CD14-positive monocyte (primary cell): ENCODE results near the gene CA7. TPM values are rescaled to one million over a fixed set of nuclear protein-coding genes. Genes with fewer than 3 reads are reported as not detected.

ENCODE experiments used
- DNase-seq, 3 donors: peaks; one replicate each; pipeline ENCODE4 v3.0.0-alpha.2; 2011 to 2022
- H2AFZ ChIP-seq: 2 replicates; pipeline ENCODE4 v1.6.0; 2012; ENCODE audit warnings: mild to moderate bottlenecking, low read depth, low read length, inconsistent platforms; ENCODE audit not compliant: insufficient read depth, poor library complexity, severe bottlenecking
- H3K27ac ChIP-seq, 2 donors: 1 replicate in 1 of 2; 2 replicates in 1 of 2; pipeline ENCODE4 v1.5.1; 2012 to 2013; ENCODE audit warnings: low read length in 2 of 2, control low read depth in 1 of 2, inconsistent platforms in 1 of 2, low read depth in 1 of 2, mild to moderate bottlenecking in 1 of 2
- H3K27me3 ChIP-seq, 2 donors: one replicate each; pipeline versions ENCODE4 v1.6.0 to v1.6.1; 2011 to 2013; ENCODE audit warnings: low read length in 2 of 2; ENCODE audit not compliant: control insufficient read depth in 2 of 2, insufficient read depth in 2 of 2
- H3K36me3 ChIP-seq, 2 donors: replicated peaks in 1 of 2; 1 replicate in 1 of 2; 2 replicates in 1 of 2; pipeline versions ENCODE4 v1.5.1 to v1.6.1; 2012 to 2013; ENCODE audit warnings: low read length in 2 of 2, control low read depth in 1 of 2, inconsistent platforms in 1 of 2, mild to moderate bottlenecking in 1 of 2; ENCODE audit not compliant: insufficient read depth in 2 of 2, control insufficient read depth in 1 of 2
- H3K4me1 ChIP-seq, 2 donors: 1 replicate in 1 of 2; 2 replicates in 1 of 2; pipeline versions ENCODE4 v1.5.1 to v1.6.1; 2012 to 2013; ENCODE audit warnings: low read length in 2 of 2, control low read depth in 1 of 2, inconsistent platforms in 1 of 2, mild to moderate bottlenecking in 1 of 2, moderate library complexity in 1 of 2; ENCODE audit not compliant: insufficient read depth in 2 of 2, control insufficient read depth in 1 of 2
- H3K4me2 ChIP-seq: replicated peaks from 2 replicates; pipeline ENCODE3; 2012; ENCODE audit warnings: low read length, moderate library complexity, mild to moderate bottlenecking; ENCODE audit not compliant: poor library complexity, severe bottlenecking; ENCODE audit errors: extremely low read depth
- H3K4me3 ChIP-seq, 3 experiments: fragments of 200-600 bp in 1 of 3; sonication (generic) in 1 of 3; replicated peaks in 1 of 3; 1 replicate in 2 of 3; 2 replicates in 1 of 3; pipeline ENCODE4 v1.5.1; 2011 to 2013; ENCODE audit warnings: low read length in 3 of 3, mild to moderate bottlenecking in 3 of 3, control low read depth in 2 of 3, low read depth in 2 of 3, inconsistent platforms in 1 of 3, moderate library complexity in 1 of 3
- H3K79me2 ChIP-seq: 2 replicates; pipeline ENCODE4 v1.6.0; 2012; ENCODE audit warnings: mild to moderate bottlenecking, control low read depth, inconsistent platforms, low read length, moderate library complexity; ENCODE audit not compliant: insufficient read depth
- H3K9ac ChIP-seq: 2 replicates; pipeline ENCODE4 v1.6.0; 2017; ENCODE audit warnings: low read length, mild to moderate bottlenecking; ENCODE audit not compliant: insufficient read depth, poor library complexity, severe bottlenecking
- H3K9me3 ChIP-seq, 2 donors: replicated peaks in 1 of 2; 1 replicate in 1 of 2; 2 replicates in 1 of 2; pipeline versions ENCODE4 v1.5.1 to v1.6.1; 2012 to 2013; ENCODE audit warnings: low read length in 2 of 2, control low read depth in 1 of 2; ENCODE audit not compliant: control insufficient read depth in 1 of 2, insufficient read depth in 1 of 2
- H4K20me1 ChIP-seq: 2 replicates; pipeline ENCODE4 v1.6.0; 2012; ENCODE audit warnings: mild to moderate bottlenecking, low read length, control low read depth, moderate library complexity; ENCODE audit not compliant: insufficient read depth
- H3K27ac Mint-ChIP-seq, 7 donors: one replicate each; pipeline ENCODE4 v1.8.0; 2020; ENCODE audit warnings: mild to moderate bottlenecking in 7 of 7, mixed read lengths in 7 of 7, moderate library complexity in 6 of 7, inconsistent platforms in 2 of 7
- H3K27me3 Mint-ChIP-seq, 3 donors: one replicate each; pipeline ENCODE4 v1.8.0; 2021 to 2022; ENCODE audit warnings: low read depth in 3 of 3, mild to moderate bottlenecking in 3 of 3, mixed read lengths in 3 of 3, moderate library complexity in 3 of 3, inconsistent platforms in 1 of 3
- H3K36me3 Mint-ChIP-seq, 2 donors: one replicate each; pipeline ENCODE4 v1.8.0; 2020; ENCODE audit warnings: mixed read lengths in 2 of 2, inconsistent platforms in 1 of 2, mild to moderate bottlenecking in 1 of 2
- H3K4me1 Mint-ChIP-seq: one replicate; pipeline ENCODE4 v1.8.0; 2020; ENCODE audit warnings: mild to moderate bottlenecking, mixed read lengths
- H3K4me3 Mint-ChIP-seq, 2 donors: one replicate each; pipeline ENCODE4 v1.8.0; 2020; ENCODE audit warnings: mild to moderate bottlenecking in 2 of 2, mixed read lengths in 2 of 2, moderate library complexity in 1 of 2
- H3K9me3 Mint-ChIP-seq, 7 donors: one replicate each; pipeline ENCODE4 v1.8.0; 2020 to 2022; ENCODE audit warnings: mixed read lengths in 7 of 7, mild to moderate bottlenecking in 6 of 7, moderate library complexity in 6 of 7, inconsistent platforms in 2 of 7
- WGBS: methylation state at CpG from one replicate; pipeline ENCODE4 v1.1.5; 2013; ENCODE audit warnings: missing lambda C conversion rate; ENCODE audit not compliant: insufficient coverage; 5-methylcytosine and 5-hydroxymethylcytosine counted together
- intact Hi-C, 2 donors: fragments of 100-400 bp; cut with micrococcal nuclease; formaldehyde crosslinking; loops; one replicate each; pipeline versions ENCODE4 v1.15.0 to v1.15.1; 2023
- polyA plus RNA-seq, 3 donors: library from polyadenylated mRNA; depleted of rRNA in 1 of 3; unstranded in 2 of 3; stranded (reverse) in 1 of 3; fragments of 300-500 nt in 2 of 3; fragments of >200 nt in 1 of 3; fragmentation: Illumina TruSeq in 2 of 3; gene quantifications; 1 replicate in 2 of 3; 2 replicates in 1 of 3; pipeline ENCODE4 v1.2.3, GENCODE V29; 2012 to 2021
- TF ChIP-seq, protein P1 (sequence below): fragments of 200-600 bp; IDR thresholded peaks from one replicate; pipeline ENCODE4 v1.8.0; 2022; ENCODE audit warnings: antibody characterized with exemption, mild to moderate bottlenecking

Gene CA7
- polyA plus RNA-seq, 3 donors: not detected

DNA sequence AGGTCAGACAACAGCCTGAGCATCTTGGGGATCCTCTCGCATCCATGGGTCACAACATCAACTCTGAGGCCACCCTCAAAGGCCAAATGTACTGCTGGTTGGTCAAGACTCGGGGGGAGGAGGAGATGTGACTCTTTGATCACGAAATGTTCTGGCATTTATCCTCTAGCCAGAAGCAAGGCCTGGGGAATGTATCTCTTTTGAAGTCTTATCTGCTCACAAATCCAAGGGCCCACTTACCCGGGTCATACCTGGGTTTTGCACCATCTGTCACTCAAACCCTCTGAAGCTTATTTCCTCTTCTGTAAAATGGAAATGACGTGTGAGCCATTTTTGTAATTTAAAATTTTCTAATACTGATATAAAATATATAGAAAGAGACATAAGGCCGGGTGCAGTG is 13.2 kb downstream of the CA7 start:
- Mint-ChIP-seq H3K4me3 (no peak overlapping the region), H3K36me3 (no peaks in the 10 kb centered on the region), H3K4me1 (peaks cover 4% of the 10 kb centered on the region), H3K9me3 (peaks cover 0 to 3% (median 0%) of the 10 kb centered on the region in 7 donors), H3K27ac (no peak overlapping the region), H3K27me3 (peaks cover 18 to 41% (median 26%) of the 10 kb centered on the region in 3 donors)
- DNase-seq: no peak
- no CpG with 5 or more reads among the region's 6 CpGs for WGBS
- Histone ChIP-seq H3K27me3 (peaks cover 0 to 16% of the 10 kb centered on the region in 2 donors), H3K27ac (no peak overlapping the region), H3K4me3 (no peak overlapping the region), H2AFZ (no peak overlapping the region), H4K20me1 (no peaks in the 10 kb centered on the region), H3K9ac (no peak overlapping the region), H3K9me3 (no peaks in the 10 kb centered on the region), H3K4me1 (peaks cover 0 to 5% of the 10 kb centered on the region in 2 donors), H3K79me2 (no peaks in the 10 kb centered on the region), H3K4me2 (no peak overlapping the region), H3K36me3 (no peaks in the 10 kb centered on the region)
- intact Hi-C loops: no loop called here
- TF ChIP-seq, protein P1, sequence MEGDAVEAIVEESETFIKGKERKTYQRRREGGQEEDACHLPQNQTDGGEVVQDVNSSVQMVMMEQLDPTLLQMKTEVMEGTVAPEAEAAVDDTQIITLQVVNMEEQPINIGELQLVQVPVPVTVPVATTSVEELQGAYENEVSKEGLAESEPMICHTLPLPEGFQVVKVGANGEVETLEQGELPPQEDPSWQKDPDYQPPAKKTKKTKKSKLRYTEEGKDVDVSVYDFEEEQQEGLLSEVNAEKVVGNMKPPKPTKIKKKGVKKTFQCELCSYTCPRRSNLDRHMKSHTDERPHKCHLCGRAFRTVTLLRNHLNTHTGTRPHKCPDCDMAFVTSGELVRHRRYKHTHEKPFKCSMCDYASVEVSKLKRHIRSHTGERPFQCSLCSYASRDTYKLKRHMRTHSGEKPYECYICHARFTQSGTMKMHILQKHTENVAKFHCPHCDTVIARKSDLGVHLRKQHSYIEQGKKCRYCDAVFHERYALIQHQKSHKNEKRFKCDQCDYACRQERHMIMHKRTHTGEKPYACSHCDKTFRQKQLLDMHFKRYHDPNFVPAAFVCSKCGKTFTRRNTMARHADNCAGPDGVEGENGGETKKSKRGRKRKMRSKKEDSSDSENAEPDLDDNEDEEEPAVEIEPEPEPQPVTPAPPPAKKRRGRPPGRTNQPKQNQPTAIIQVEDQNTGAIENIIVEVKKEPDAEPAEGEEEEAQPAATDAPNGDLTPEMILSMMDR: no peak

DNA sequence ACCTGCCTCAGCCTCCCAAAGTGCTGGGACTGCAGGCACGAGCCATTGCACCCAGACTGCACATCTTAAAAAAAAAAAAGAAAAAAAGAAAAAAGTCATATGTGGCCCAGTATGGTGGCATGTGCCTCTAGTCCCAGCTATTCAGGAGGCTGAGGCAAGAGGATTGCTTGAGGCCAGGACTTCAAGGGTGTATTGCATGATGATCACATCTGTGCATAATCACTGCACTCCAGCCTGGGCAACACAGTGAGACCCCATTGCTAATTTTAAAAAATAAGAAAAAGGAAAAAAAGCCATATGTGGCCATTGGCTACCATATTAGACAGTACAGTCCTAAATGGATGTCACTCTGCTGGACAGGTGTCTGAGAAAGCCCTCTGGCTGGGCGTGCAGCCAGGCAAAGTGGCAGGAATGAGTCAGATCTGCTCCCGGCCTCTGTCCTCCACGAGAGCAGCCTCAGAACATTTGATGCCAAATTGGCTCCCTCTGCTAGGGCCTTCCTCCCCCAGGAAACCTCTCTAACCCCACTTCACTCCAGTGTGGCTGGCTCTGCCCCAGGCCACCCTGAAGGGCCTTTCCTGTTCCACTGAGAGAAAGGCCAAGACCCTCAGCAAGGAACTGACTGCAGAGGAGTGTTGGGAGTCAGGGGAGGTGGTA is 14.7 kb downstream of the CA7 start:
- Mint-ChIP-seq H3K4me3 (no peak overlapping the region), H3K27me3 (peaks cover 15 to 34% (median 26%) of the 10 kb centered on the region in 3 donors), H3K4me1 (peaks cover 5% of the 10 kb centered on the region), H3K27ac (no peak overlapping the region), H3K36me3 (no peaks in the 10 kb centered on the region), H3K9me3 (no peaks in the 10 kb centered on the region)
- TF ChIP-seq, protein P1: no peak
- Histone ChIP-seq H3K4me2 (no peak overlapping the region), H3K27me3 (peaks cover 0 to 13% of the 10 kb centered on the region in 2 donors), H2AFZ (no peak overlapping the region), H4K20me1 (no peaks in the 10 kb centered on the region), H3K27ac (no peak overlapping the region), H3K79me2 (no peaks in the 10 kb centered on the region), H3K4me3 (no peak overlapping the region), H3K4me1 (peaks cover 0 to 9% of the 10 kb centered on the region in 2 donors), H3K36me3 (no peaks in the 10 kb centered on the region), H3K9me3 (no peaks in the 10 kb centered on the region), H3K9ac (no peak overlapping the region)
- 33% methylated on average over 3 of the region's 4 CpGs for WGBS
- no peak for DNase-seq
- intact Hi-C loops: no loop called here
